ENCODE data around the gene ELMOD2.
"Not testable (repeated sequence)": the region's sequence is repeated elsewhere in the genome, so short reads cannot be mapped to it uniquely, and the experiment has no call there.

ELMOD2 gene, protein sequence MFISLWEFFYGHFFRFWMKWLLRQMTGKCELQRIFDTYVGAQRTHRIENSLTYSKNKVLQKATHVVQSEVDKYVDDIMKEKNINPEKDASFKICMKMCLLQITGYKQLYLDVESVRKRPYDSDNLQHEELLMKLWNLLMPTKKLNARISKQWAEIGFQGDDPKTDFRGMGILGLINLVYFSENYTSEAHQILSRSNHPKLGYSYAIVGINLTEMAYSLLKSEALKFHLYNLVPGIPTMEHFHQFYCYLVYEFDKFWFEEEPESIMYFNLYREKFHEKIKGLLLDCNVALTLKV

DNA sequence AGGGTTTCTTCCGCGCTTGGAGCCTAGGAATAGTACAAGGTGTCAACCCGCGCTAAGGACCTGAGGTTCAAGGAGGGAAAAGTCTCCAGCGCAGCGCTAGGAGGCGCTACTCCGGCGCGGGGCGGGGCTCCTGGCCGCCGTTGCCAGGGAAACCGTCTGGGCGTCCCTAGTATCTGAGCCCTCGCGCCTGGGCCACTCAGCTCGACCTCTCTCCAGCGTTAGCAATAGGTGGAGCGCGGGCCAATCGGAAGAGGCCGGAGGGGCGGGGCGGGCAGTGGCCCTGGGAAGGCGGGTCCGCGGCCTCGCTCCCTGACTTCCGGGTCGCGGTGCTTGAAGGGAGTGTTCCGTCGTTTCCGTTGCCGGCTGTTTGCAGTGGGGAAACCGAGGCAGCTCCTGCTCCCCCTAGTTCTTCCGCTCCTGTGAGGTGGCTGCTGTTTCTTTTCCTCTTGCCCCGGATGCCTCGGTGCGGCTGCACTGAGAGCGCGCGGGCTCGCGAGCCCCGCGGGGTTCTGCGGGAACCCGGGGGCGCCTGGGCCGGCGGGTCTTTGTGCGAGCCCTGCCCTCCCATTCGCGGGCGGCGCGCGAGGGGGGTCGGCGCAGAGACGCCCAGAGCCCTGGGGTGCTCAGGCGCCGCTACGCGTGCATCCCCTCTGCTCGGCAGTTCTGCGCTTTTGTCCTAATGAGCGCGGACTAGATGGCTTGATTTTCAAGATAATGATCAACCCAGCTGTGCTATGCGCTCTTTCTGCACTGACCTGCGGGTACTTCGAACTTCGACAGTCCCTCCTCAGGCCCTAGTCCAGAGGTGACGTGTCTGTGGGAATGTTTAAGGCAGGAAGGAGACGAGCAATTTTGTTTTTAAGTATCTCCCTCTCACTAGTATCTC is at the start of gene ELMOD2:
TSS of gene ELMOD2 (plus strand) at position 312 of the 886 bp plus-strand sequence. CDS start 1,261 bp downstream, outside the sequence.
- DNase-seq (ENCODE audit: low read depth in 2 of 2): peak; percentile 94

- no peak for DNase-seq (ENCODE audit: low read depth in 2 of 2)
These were observed 40.5 kb upstream of the ELMOD2 start for GRCh38 chr4:140483445-140483844.

- DNase-seq (ENCODE audit: low read depth in 2 of 2): no peak
These were observed 38.0 kb upstream of the ELMOD2 start for GRCh38 chr4:140485939-140486338.

DNA sequence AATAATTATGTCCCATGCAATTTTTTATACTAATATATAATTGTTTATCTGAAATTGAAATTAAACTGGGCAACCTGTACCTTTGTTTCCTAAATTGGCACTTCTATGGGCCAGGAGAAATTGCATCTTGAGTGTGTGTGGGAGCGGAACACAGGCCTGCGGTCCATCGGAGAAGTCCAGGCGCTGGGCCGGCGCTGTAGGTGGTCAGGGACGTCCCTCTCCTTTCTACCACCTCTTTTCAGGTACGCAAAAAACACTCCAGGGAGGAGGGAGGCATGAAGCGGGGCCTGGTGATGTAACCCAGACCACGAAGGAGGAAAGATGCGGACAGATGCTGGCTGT is 26.6 kb upstream of the ELMOD2 start:
- no peak for DNase-seq (ENCODE audit: low read depth in 2 of 2)

- DNase-seq (ENCODE audit: low read depth in 2 of 2): no peak
These were observed 26.0 kb upstream of the ELMOD2 start, which contains the start of gene MGAT4D for GRCh38 chr4:140497747-140498636. MGAT4D (minus strand) TSS chr4:140498293; CDS start chr4:140498222, 71 bp downstream.

DNA sequence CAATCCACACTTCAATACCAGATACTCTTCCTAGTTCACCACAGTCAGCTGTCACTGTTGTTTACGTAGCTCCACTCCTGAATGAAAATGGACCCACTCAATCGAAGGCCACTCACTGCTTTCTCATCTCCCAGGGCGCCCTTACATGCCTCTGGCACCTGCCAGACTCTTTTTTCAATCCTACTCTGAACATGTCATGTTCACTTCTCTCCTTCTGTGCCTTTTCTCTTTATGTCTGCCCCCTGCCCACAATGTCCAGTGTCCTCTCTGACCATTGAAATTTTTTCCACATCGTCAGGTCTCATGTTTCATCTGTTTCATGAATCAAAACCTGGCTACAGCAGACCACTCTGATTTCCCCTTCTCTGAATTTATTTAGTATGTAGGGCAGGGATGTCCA is 24.6 kb upstream of the ELMOD2 start:
- no peak for DNase-seq (ENCODE audit: low read depth in 2 of 2)

GRCh38 chr4:140504261-140504660 is 19.7 kb upstream of the ELMOD2 start:
- DNase-seq (ENCODE audit: low read depth in 2 of 2): no peak

- not testable (repeated sequence) for DNase-seq (ENCODE audit: low read depth in 2 of 2)
These were observed 10.2 kb upstream of the ELMOD2 start for GRCh38 chr4:140513765-140514164.

- DNase-seq (ENCODE audit: low read depth in 2 of 2): no peak
These were observed 8.5 kb upstream of the ELMOD2 start for GRCh38 chr4:140515423-140515822.

- no peak for DNase-seq (ENCODE audit: low read depth in 2 of 2)
These were observed 555 bp upstream of the ELMOD2 start for GRCh38 chr4:140523370-140523856.

GRCh38 chr4:140529434-140529833 is 5.5 kb downstream of the ELMOD2 start:
- DNase-seq (ENCODE audit: low read depth in 2 of 2): no peak

DNA sequence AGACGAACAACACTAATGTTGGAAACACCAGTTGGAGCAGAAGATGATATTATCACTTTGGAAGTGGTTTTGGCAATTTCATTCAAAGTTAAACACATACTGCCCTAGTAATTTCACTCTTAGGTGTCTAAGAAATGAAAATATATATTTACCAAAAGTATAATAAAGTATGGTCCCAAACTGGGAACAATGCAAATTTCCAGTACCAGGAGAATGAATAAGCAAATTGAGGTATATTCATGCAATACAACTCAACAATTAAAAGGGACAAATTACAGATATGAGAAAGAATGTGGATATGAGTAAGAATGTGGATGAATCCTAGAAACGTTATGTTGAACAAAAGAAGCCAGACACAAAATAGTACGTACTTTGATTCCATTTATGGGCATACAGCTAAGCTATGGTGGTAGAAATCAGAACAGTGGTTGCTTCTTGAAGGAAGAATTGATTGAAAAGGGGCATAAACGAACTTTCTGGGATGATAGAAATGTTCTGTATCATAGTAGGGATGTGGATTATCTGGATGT is 10.0 kb downstream of the ELMOD2 start:
- DNase-seq (ENCODE audit: low read depth in 2 of 2): no peak

- DNase-seq (ENCODE audit: low read depth in 2 of 2): no peak
These were observed 32.6 kb downstream of the ELMOD2 start for GRCh38 chr4:140556372-140557085.

DNA sequence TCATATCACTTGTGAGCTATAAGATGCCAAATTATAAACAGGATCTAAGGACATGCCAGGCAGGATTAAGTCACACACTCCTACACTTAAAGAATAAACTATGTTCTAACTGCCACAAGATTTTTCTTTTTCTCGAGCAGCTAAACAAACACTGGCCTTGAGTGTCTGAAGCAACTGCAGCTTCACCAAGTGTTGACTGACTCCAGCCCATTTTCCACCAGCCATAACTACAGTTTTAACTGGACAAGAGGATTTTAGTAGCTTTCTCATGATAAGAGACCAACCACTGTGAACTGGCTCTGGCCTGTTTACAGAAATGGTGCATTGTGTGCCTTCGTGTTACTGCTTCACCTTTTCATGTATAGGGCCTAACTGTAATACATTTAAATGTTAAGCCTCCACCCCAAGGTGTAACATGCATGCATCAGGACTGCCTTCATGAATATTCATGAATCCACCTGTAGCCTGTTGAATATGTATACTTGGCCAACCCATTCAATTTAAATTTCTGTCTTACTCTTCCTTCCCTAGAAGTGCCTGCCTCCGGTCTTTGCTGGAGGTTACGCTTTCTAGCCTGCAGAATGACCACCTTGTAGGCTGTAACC is 34.0 kb downstream of the ELMOD2 start:
- DNase-seq (ENCODE audit: low read depth in 2 of 2): no peak

- no peak for DNase-seq (ENCODE audit: low read depth in 2 of 2)
These were observed 35.7 kb downstream of the ELMOD2 start for GRCh38 chr4:140559696-140560095.

- DNase-seq (ENCODE audit: low read depth in 2 of 2): no peak
These were observed 44.7 kb downstream of the ELMOD2 start, which contains the start of gene UCP1 for GRCh38 chr4:140568507-140569306. UCP1 (minus strand) TSS chr4:140568961; CDS start chr4:140568729, 232 bp downstream.

DNA sequence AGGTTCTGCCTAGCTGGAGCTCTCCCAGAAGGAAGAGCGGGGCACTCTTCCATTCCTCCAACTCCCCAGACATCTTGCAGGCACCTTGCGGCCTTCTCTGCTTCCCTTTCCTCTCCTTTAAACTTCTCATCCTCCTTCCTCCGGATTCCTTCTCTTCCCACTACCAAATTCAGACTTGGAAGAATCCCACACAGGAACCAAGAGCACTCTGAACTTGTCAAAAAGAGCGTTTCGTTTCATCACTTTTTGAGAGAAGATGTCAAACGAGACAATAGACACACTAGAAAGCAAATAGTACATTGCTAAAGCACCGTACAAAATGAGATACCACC is 45.3 kb downstream of the ELMOD2 start:
- no peak for DNase-seq (ENCODE audit: low read depth in 2 of 2)

- DNase-seq (ENCODE audit: low read depth in 2 of 2): no peak
These were observed 47.7 kb downstream of the ELMOD2 start for GRCh38 chr4:140571620-140572019.

DNA sequence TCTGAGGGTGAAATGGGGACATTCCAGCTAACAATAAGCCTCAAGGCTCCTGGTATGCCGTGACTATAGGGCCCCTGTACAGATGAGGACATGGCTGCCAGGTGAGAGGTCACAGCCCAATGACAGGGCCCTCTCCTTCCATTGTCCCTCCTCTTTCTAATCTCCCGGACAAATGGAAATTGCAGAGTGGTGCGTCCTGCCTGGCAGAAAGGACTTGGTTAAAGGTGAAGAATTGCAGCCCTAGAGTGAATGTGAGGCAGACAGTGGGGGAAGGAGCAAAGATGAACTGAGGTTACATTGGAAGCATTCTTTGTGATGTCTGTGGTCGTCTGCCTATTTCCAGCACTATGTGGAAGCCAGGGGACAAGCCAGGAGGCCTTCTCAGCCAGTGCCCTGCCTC is 51.5 kb downstream of the ELMOD2 start:
- no peak for DNase-seq (ENCODE audit: low read depth in 2 of 2)

GRCh38 chr4:140579278-140579677 is 55.3 kb downstream of the ELMOD2 start:
- no peak for DNase-seq (ENCODE audit: low read depth in 2 of 2)

Data from stimulated activated CD8-positive, alpha-beta memory T cell treated with anti-CD3 and anti-CD28 coated beads, Interleukin-2, amount 100 ng/mL, for 1 hour (primary cell).